Measurements from ENCODE around the gene CRHR1.
"Not testable (repeated sequence)": the region's sequence is repeated elsewhere in the genome, so short reads cannot be mapped to it uniquely, and the experiment has no call there.

The CRHR1 gene

DNA sequence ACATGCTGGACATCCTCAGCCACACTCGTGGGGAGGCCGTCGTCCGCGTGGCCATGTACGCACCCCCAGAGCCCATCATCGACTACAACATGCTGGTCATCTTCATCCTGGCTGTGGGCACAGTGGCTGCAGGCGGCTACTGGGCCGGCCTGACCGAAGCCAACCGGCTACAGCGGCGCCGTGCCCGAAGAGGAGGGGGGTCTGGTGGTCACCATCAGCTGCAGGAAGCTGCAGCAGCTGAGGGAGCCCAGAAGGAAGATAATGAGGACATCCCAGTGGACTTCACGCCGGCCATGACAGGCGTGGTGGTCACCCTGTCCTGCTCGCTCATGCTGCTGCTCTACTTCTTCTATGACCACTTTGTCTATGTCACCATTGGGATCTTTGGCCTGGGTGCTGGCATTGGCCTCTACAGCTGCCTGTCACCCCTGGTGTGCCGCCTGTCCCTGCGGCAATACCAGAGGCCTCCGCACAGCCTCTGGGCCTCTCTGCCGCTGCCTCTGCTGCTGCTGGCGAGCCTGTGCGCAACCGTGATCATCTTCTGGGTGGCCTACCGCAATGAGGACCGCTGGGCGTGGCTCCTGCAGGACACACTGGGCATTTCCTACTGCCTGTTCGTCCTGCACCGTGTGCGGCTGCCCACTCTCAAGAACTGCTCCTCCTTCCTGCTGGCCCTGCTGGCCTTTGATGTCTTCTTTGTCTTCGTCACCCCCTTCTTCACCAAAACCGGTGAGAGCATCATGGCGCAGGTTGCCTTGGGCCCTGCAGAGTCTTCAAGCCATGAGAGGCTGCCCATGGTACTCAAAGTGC lies 61.5 kb downstream of the CRHR1 start:
- DNase-seq (ENCODE audit: low read depth), result no peak

DNA sequence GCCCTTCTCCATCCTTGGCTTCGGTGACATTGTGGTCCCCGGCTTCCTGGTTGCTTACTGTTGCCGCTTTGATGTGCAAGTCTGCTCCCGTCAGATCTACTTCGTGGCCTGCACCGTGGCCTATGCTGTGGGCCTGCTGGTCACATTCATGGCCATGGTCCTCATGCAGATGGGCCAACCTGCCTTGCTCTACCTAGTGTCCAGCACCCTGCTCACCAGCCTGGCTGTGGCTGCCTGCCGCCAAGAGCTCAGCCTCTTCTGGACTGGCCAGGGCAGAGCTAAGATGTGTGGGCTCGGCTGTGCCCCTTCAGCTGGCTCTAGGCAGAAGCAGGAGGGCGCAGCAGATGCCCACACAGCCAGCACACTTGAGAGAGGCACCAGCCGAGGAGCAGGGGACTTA lies 62.1 kb downstream of the CRHR1 start:
- no peak for DNase-seq (ENCODE audit: low read depth)

DNA sequence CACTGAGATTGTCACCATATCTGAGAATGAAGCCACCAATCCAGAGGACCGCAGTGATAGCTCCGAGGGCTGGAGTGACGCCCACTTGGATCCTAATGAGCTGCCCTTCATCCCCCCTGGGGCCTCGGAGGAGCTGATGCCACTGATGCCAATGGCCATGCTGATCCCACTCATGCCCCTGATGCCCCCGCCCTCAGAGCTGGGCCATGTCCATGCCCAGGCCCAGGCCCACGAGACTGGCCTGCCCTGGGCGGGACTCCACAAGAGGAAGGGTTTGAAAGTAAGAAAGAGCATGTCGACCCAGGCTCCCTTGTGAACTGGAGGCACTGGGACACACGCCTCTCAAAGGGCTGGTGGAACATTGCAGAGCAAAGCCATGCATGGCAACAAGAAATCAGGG lies 62.5 kb downstream of the CRHR1 start:
- no peak for DNase-seq (ENCODE audit: low read depth)

DNA sequence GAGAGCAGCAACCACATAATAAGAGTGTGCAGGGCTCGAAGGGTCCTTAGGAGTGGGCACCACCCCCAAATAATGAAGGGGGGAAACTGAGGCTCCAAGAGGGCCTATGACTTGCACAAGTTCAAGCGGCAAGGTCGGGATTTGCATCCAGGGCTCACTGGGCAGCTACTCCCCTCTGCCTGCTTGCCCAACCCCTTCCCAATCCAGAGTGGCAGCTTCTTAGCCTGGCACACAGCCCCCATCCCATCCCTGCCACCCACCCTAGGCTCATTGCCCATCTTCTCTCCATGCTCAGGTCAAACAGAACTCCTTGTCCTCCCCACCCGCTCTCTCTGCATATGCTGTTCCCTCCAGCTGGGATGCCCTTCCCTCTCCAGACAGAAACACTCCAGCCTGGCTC lies 63.0 kb downstream of the CRHR1 start:
- no peak for DNase-seq (ENCODE audit: low read depth)

DNA sequence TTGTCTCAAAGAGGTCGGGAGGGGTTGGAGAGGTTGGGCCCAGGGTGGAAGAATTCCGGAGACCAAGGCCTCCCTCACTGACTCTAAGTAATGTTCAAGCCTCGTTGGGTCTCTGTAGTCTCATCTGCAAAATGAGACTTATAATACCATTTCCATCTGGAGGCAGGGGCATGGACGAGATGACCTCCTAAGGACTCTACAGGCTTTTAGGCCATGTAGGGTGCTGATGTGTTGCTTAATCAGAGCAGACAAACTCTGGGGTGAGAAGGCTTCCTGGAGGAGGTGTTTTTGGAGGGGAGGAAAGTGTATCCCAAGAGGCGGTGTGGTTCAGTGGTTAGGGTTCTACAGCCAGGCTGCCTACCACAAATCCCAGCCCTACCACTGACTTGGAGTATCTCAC lies 63.6 kb downstream of the CRHR1 start:
- DNase-seq (ENCODE audit: low read depth), result no peak

DNA sequence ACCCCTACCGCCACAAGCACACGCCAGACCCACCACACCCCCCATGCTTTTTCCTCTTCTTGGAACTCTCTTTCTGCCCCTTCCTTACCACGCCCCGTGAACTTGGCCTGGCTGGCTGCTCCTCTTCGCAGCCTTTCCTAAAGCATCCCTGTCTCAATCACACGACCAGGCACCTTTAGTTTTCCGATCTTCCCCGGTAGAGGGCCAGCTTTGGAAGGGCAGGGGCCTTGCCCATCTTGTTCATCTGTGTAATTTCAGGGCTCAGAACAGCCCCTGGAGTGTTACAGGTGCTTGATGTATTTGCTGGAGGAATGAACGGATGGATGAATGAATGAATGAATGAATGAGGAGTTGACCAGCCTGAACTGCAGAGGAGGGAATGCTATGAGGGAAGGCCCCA lies 64.3 kb downstream of the CRHR1 start:
- DNase-seq (ENCODE audit: low read depth), result no peak

DNA sequence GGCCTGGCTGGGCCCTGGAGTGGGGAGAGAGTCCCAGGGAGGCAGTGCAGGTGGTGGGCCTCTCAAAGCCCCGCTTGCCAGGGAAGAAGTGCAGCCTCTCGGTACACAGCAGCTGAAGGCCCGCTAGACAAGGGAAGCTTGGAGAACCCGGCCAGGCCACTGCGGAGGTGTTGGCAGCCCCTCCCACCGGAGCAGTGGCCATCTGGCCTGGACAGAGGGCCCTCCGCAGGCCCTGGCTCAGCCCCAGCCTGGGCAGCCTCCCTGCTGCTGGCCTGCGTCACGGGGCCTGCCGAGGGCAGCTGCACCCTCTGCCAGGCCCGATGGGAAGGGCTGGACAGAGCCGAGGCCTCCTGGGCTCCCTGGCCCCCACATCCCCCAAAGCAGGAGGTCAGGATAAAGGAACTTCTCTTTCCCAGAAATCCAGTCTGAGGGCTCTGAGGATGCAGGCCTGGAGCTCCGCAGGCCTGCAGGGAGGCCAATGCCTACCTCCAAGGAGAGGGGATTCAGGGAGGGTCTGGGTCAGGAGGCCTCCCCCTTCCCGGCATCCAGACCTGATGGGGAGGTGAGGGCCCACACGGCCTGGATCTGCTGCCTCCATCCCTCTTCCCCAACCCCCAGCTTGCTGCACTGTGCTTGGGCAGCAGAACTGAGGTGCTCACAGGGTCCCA lies 64.9 kb downstream of the CRHR1 start:
- no peak for DNase-seq (ENCODE audit: low read depth)

DNA sequence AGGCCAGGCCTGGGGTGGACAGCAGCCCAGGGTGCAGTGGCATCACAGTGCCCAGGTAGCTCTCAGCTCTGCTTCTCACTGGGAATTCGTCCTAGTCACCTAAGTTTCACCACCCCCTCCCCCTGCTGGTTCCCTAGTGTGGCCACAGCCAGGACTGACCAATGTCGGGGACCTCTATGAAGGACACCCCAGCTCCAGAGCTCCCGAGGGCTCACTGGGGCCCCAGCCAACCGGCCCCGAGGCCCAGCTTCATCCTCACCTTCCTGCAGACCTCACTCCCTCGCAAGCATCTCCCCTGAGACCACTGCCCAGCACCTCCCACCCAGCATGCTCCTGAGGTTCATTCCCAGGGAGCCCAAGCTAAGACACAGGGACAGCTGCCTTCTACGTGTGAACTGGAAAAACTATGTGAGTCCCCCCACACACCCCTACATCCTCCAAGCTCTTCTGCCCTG lies 65.4 kb downstream of the CRHR1 start:
- DNase-seq (ENCODE audit: low read depth), result no peak

DNA sequence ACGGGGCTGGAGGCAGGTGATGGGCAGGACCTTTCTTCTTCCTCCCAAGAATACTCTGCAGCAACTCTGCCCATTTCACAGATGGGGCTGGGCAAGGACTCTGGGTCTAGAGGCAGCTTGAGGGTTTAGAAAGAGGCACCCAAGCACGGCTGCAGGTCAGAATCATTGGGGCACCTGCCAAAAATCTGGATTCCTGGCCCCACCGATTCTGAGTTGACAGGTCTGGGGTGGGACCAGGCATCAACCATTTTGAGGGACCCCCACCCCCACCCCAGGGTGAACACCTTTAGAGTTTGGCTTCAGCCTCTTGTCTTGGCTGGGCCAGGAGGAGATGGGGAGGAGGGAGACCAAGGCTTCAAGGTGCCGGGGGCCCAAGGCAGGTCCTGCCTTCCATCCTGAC lies 65.9 kb downstream of the CRHR1 start:
- DNase-seq (ENCODE audit: low read depth), result no peak

DNA sequence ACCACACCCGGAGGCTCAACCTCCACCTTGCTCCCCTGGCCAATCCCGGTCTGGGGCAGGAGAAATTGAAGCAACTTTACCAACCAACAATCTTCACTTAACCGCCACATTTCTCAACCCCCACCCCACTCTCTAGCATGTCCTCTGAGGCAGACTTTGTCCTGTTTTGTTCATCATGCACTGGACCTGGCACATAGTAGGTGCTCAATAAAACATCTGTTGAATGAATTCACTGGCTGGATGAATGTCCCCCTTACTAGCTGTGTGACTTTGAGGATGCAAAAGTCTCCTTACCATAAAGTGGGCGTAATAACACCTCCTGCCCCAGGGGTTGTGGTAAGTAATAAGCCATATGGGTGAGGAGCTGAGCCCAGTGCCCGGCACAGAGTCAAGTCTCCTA lies 66.3 kb downstream of the CRHR1 start:
- no peak for DNase-seq (ENCODE audit: low read depth)

DNA sequence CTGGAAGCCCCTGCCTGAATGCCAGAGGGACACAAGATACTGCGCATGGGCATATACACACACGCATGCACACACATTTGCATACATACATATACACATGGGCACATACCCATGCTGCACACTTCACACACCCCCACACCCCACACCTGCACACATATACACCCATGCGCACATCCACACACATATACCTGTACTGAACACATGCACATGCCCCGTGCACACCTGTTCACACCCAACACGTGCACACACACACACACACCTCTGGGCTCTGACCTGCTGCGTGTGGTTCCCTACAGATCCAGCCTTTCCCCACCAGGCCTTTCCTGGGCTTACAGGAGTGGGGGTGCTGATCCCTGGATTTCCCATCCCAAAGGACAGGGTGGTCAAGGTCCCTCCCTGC lies 66.9 kb downstream of the CRHR1 start:
- no peak for DNase-seq (ENCODE audit: low read depth)

DNA sequence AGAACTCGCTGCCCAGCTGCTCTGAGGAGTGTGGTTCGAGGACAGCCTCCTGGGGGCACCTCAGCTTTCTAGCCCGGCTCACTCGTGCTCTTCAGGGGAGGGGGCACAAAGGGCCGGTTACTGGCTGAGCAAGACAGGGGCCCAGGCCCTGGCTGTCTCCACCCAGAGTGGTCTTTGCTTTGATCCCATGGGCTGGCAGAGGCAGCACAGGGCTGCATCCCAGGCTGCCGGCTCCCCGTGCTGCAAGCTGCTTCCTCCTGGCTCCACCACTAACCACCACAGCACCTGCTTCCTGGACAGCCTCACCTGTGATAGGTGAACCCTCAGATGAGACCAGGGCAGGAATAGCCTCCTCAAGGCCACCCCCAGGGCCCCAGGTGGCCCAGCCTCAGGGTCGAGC lies 67.3 kb downstream of the CRHR1 start:
- no peak for DNase-seq (ENCODE audit: low read depth)

DNA sequence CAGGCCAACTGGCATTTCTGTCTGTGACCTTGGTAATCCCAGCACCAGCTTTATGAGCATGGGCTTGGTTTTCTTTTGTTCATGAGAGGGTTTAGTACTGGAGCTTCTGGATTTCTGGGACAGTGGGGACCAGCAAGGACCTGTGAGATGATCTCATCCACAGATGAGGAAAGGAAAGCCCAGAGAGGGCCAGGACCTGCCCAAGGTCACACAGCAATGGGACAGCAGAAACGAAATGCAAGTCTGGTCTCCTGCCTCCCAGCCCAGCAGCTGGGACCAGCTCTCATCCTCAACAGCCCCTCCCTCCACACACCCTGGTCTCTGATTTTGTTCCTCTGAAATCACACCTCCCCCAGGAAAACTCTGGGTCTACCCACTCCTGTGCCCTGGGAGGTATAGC lies 67.8 kb downstream of the CRHR1 start:
- no peak for DNase-seq (ENCODE audit: low read depth)

DNA sequence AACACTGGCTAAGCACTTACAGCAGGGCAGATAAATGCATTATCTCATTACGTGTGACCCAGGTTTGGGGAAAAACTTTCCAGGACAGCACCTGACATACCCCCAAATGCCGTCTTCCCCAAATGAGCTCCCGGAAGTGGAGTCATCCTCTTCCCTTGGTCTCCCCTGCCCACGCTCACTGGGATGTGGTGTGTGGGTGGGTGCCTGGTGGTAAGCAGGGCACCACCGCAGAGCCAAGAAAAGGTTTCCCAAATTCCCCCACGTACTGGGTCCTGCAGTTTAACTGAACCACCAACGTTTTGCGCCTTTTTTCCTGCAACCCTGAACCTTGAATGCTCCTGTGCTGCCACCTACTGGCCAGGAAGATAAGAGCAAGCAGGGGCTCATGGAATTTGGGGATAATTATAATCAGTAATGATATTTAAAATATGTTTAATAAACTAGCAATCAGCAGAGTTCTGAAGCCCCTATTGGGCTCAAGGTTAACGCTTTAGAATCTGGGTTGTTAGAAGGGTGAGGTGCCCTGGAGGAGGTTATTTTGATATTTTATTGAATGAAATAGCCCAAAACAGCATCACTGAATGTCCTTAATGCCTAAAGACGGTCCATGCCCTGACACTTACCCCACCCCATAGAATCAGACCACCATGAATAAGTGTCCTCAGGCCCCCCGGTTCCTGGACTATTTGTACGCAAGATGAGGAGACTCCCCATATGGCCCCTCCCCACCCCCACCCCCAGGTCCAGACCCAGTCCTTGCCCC lies 68.6 kb downstream of the CRHR1 start:
- DNase-seq (ENCODE audit: low read depth), result peak; percentile 40

DNA sequence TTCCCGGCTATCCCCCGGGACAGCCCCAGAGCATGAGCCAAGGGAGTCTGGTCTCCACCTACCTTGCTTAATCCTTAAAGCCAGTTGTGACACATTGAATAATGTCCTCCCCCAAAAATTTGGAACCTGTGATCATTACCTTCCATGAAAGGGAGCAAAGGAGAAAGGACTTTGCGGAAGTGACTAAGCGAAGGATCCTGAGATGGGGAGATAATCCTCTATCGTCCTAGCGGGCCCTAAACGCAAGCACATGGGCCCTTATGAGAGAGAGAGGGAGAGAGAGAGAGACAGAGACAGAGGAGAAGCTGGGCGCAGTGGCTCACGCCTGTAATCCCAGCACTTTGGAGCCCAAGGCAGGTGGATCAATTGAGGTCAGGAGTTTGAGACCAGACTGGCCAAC lies 70.1 kb downstream of the CRHR1 start:
- no peak for DNase-seq (ENCODE audit: low read depth)

DNA sequence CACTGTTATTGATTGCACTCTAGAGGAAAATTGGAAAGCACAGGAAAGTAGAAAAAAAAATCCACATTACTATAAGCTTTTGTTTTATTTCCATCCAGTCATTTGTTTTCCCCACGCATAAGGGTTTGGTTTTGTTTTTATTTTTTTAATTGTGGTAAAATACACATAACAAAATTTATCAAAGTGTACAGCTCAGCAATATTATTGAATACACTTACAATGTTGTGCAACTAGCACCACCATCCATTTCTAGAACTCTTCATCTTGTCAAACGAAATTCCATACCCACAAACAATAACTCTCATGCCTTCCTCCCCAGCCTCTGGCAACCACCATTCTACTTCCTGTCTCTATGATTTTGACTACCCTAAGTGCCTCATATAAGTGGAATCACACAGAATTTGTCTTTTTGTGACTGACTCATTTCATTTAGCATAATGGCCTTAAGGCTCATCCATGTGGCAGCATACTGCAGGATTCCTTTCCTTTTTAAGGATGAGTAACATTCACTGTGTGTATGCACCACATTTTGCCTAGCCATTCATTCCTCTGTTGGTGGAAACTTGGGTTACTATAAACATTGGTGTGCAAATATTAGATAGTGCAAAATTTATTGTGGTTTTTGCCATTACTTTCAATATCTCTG lies 71.7 kb downstream of the CRHR1 start:
- no peak for DNase-seq (ENCODE audit: low read depth)

DNA sequence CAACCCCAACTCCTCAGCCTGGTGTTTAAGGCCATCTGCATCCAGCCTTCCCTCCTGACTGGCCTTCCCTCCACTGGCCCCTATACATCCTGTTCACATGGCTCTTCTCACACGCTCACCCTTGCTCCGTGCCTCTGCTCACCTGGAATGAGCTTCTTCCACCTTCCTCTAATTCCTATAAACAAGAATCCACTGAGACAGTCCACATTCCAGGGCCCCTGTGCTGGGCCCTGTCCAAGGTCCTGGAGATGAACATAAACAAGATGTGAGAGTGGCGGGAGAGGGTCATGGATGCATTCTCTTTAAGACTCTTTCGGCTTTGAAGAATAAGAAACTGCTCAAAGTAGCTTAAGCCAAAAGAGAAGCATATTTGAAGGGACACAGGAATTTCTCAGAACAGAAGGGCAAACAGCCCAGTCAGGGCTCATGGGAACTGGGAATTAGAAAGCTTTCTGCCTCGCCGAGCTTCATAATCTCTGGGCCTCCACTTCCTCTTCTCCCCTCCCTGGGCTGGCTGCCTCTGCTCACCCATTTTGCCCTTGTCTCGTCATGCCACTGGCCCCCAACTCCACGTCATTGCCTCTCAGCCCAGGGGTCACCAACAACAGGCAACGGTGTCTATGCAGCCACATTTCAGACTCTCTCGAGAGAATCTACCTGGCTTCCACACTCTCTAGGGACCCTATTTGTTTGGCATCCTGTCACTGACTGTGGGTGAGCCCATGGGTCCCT lies 74.0 kb downstream of the CRHR1 start:
- no peak for DNase-seq (ENCODE audit: low read depth)

DNA sequence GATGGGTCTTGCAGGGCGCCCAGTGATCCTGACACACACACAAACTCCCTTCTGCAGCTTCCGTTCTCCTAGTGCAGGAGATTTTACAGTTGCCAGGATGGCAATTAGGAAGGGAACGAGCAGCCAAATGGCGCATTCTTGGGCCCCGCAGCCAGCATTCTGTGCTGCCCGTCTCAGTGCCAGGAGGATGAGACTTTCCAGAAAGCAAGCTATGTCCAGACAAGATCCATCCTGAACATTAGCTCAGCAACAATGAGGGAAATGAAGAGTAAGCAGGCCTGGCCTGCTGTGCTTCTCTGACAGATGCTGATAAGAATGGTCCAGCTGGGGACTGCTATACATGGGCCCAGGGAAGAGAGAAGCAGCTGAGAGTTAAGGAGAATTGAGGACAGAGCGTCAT lies 77.0 kb downstream of the CRHR1 start:
- no peak for DNase-seq (ENCODE audit: low read depth)

DNA sequence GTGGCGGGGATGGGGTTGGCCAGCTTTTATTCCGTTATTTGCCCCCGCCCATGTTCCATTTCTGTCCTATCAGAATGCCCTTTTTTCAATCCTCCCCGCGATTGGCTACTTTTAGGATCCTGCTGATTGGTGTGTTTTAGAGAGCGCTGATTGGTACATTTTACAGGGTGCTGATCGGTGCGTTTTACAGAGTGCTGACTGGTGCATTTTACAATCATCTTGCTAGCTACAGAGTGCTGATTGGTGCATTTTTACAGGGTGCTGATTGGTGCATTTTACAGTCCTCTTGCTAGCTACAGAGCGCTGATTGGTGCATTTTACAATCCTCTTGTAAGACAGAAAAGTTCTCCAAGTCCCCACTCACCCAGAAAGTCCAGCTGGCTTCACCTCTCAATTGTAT lies 78.0 kb downstream of the CRHR1 start:
- not testable (repeated sequence) for DNase-seq (ENCODE audit: low read depth)

DNA sequence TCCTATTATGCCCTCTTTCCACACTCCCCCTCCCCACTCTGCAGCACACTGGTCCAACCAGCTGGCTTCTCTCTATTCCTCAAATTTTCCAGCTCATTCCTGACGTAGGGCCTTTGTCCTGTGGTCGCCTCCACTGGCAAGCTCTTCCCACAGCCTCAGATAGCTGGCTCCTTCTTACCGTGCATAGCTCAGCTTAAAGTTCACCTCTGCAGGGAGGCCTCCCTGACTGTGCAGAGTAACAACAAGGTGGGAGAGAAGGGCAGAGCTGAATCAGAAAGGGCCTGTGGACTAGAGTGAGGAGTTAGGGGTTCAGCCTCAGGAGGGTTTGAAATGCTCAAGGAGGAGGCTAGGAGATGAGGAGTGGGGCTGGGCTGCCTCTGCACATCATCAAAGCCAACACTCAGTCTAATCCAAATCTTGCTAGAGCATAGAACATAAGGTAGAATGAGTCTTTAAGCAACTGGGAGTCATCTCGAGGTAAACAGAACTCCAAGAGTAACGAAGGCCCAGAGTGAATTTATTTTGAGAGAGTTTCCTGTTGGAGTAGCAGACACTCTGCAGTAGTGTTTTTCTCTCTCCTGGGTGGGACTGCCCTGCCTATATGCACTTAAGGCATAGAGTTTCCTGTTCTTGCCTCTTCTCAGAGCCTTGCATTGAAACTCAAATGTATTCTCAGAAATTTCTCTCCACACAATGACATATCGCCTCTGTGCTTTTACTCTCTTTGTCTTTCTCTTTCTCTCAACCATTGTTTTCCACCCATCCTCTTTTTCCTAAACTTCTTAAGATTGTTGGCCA lies 79.9 kb downstream of the CRHR1 start:
- DNase-seq (ENCODE audit: low read depth), result no peak

DNA sequence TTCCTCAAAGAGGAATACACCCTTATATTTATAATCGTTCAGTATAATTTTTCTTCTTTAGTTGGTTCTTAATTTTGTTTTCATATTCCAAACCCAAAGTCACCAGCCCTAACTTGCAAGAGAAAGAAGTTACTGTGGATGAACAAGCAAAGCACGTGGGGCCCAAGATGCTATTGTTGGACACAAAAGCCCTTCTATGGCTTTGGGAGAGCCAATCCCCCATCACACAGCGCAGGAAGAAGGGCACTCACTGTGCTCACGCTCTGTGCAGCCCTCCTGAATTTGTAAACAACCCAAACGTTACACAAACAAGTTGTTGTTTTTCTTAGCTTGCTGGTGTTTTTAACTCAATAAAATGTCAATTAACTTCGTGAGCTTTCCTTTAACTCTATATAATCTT lies 83.1 kb downstream of the CRHR1 start:
- no peak for DNase-seq (ENCODE audit: low read depth)

Measured in CMK (cell line).